K562 (cell line): ENCODE measurements around the gene GRWD1. TPM values are rescaled to one million over a fixed set of nuclear protein-coding genes. Genes with fewer than 3 reads are reported as not detected.

Experiments
- AFF1 ChIP-seq, 2 experiments: fragments of 450-650 bp; IDR thresholded peaks; 2 replicates each; pipeline ENCODE4 v1.6.1; 2018; ENCODE audit warnings: mild to moderate bottlenecking in 2 of 2, low read depth in 1 of 2; ENCODE audit not compliant: partially characterized antibody in 2 of 2
- CBX5 ChIP-seq: IDR thresholded peaks from 2 replicates; pipeline ENCODE4 v1.6.1; 2014; ENCODE audit warnings: low read depth, borderline replicate concordance
- CREB3L1 ChIP-seq: fragments of 450-650 bp; IDR thresholded peaks from 2 replicates; pipeline ENCODE4 v1.6.1; 2014; ENCODE audit warnings: low read depth, mild to moderate bottlenecking, moderate library complexity, borderline replicate concordance
- HCFC1 ChIP-seq: IDR thresholded peaks from 2 replicates; pipeline ENCODE4 v1.6.1; 2012; ENCODE audit warnings: low read depth, low read length, improper control_type of control experiment
- MBD2 ChIP-seq: sonication (generic); IDR thresholded peaks from 2 replicates; pipeline ENCODE4 v1.6.1; 2016; ENCODE audit warnings: low read depth, borderline replicate concordance
- NR2C1 ChIP-seq, 2 experiments: fragments of 450-650 bp; IDR thresholded peaks; 2 replicates each; pipeline ENCODE4 v1.6.1; 2017; ENCODE audit warnings: mild to moderate bottlenecking in 2 of 2, antibody characterized with exemption in 1 of 2, inconsistent platforms in 1 of 2, missing compliant biosample characterization in 1 of 2, missing genetic modification characterization in 1 of 2
- PTTG1 ChIP-seq: fragments of 450-650 bp; IDR thresholded peaks from 2 replicates; pipeline ENCODE4 v1.6.1; 2016; ENCODE audit warnings: low read depth, mild to moderate bottlenecking, missing genetic modification characterization, missing compliant biosample characterization
- SP2 ChIP-seq: IDR thresholded peaks from 2 replicates; pipeline ENCODE4 v1.6.1; 2011; ENCODE audit warnings: mild to moderate bottlenecking, low read depth, low read length, moderate library complexity; ENCODE audit not compliant: poor library complexity, severe bottlenecking; ENCODE audit errors: extremely low read depth
- ZBTB33 ChIP-seq: sonication (generic); formaldehyde crosslinking; IDR thresholded peaks from 2 replicates; pipeline ENCODE4 v1.8.1; 2023; ENCODE audit warnings: mild to moderate bottlenecking, missing genetic modification reagents
- ZNF143 ChIP-seq: sonication (generic); formaldehyde crosslinking; IDR thresholded peaks from 2 replicates; pipeline ENCODE4 v1.9.0; 2022; ENCODE audit warnings: mild to moderate bottlenecking, missing genetic modification reagents
- ZNF384 ChIP-seq: IDR thresholded peaks from 2 replicates; pipeline ENCODE4 v1.6.1; 2012; ENCODE audit warnings: low read depth, low read length, improper control_type of control experiment
- ZNF436 ChIP-seq: fragments of 250-450, 450-650 bp; sonication (Bioruptor Pico); formaldehyde crosslinking; IDR thresholded peaks from 2 replicates; pipeline ENCODE4 v1.7.0; 2020; ENCODE audit warnings: mild to moderate bottlenecking
- ZNF639 ChIP-seq, 2 experiments: fragments of 200-800 bp in 1 of 2; sonication (Bioruptor generic) in 1 of 2; sonication (generic) in 1 of 2; formaldehyde crosslinking in 1 of 2; IDR thresholded peaks in 1 of 2; conservative IDR thresholded peaks in 1 of 2; 2 replicates each; pipeline versions ENCODE4 v1.5.0 to v1.6.1; 2016 to 2020; ENCODE audit warnings: missing compliant biosample characterization in 1 of 2, missing genetic modification characterization in 1 of 2, missing genetic modification reagents in 1 of 2
- ZNF740 ChIP-seq, 3 experiments: fragments of 200-800 bp in 1 of 3; sonication (Bioruptor generic) in 1 of 3; sonication (generic) in 1 of 3; formaldehyde crosslinking in 1 of 3; IDR thresholded peaks; 2 replicates each; pipeline versions ENCODE4 v1.6.1 to v1.8.0; 2016 to 2022; ENCODE audit warnings: mild to moderate bottlenecking in 2 of 3, missing compliant biosample characterization in 2 of 3, missing genetic modification characterization in 2 of 3, missing genetic modification reagents in 1 of 3
- polyA plus RNA-seq, 8 experiments: library from polyadenylated mRNA; depleted of rRNA in 4 of 8; stranded (reverse) in 5 of 8; unstranded in 3 of 8; fragments of >200 nt; fragmentation: Nextera tagmentation in 2 of 8; fragmentation: Illumina TruSeq in 1 of 8; extraction: Ambion mirVana in 2 of 8; extraction: Trizol in 1 of 8; gene quantifications; 2 replicates each; pipeline versions ENCODE4 v1.2.1 to v1.2.3, GENCODE V29; 2011 to 2014; ENCODE audit warnings: inconsistent platforms in 1 of 8, missing spikeins in 1 of 8
- total RNA-seq, 7 experiments: library from RNA; depleted of rRNA in 6 of 7; stranded (reverse); fragments of >200 nt in 6 of 7; fragmentation: Illumina TruSeq in 2 of 7; extraction: Trizol in 2 of 7; gene quantifications; 2 replicates each; pipeline versions ENCODE4 v1.2.1 to v1.2.3, GENCODE V29; 2011 to 2021; ENCODE audit warnings: low replicate concordance in 1 of 7

GRWD1 gene
- total and polyA plus RNA-seq, 9 of the 15 experiments (the other 6 are each of a cell fraction or from before 2014, with no cell fraction given), result 1.5 to 87.2 (median 24.5) TPM

GRCh38 chr19:48419158-48419920, 26.4 kb upstream of the GRWD1 start (continued):
- TF ChIP-seq CREB3L1, result peak; percentile 31; the same call in 1 of the 2 replicates
- TF ChIP-seq AFF1 (IDR thresholded peaks at IDR 0.05; ENCODE audit: low read depth in 1 of 2, partially characterized antibody in 2 of 2), result peak in 1 of 2 experiments; percentile 97
- TF ChIP-seq NR2C1 (IDR thresholded peaks at IDR 0.05), result no peak
- 0 out of 2 replicates have a peak, but pooled peaks have one; percentile 44 for TF ChIP-seq NR2C1 (tag; IDR thresholded peaks at IDR 0.05)
- TF ChIP-seq ZNF143 (CRISPR knock-in tag), result peak; percentile 93
- peak; percentile 98 for TF ChIP-seq ZNF740 (CRISPR knock-in tag; IDR thresholded peaks at IDR 0.05)
- peak in 1 of 2 experiments; percentile 92; a peak in 2 of 4 replicates for TF ChIP-seq ZNF740 (tag; IDR thresholded peaks at IDR 0.05)
- peak; percentile 7 for TF ChIP-seq SP2
- TF ChIP-seq MBD2, result 0 out of 2 replicates have a peak, but pooled peaks have one; percentile 43
- TF ChIP-seq ZNF436 (CRISPR knock-in tag), result no peak
- TF ChIP-seq ZBTB33 (CRISPR knock-in tag), result 0 out of 2 replicates have a peak, but pooled peaks have one; percentile 23
- 0 out of 4 replicates have a peak, but pooled peaks of 1 of the 2 experiments have one; percentile 13 for TF ChIP-seq ZNF639 (CRISPR knock-in tag; conservative IDR thresholded peaks at IDR 0.05 in 1 of 2, IDR thresholded peaks at IDR 0.05 in 1 of 2)
- TF ChIP-seq PTTG1 (tag), result no peak
- peak; percentile 94 for TF ChIP-seq HCFC1
- TF ChIP-seq CBX5, result no peak
- peak; percentile 72; the same call in 1 of the 2 replicates for TF ChIP-seq ZNF384
